Measurements from ENCODE around the gene HOXA10. TPM values are rescaled to one million over a fixed set of nuclear protein-coding genes. Genes with fewer than 3 reads are reported as not detected.

Gene HOXA10
- total RNA-seq: 22.7 and 24.8 TPM in 2 replicates

DNA sequence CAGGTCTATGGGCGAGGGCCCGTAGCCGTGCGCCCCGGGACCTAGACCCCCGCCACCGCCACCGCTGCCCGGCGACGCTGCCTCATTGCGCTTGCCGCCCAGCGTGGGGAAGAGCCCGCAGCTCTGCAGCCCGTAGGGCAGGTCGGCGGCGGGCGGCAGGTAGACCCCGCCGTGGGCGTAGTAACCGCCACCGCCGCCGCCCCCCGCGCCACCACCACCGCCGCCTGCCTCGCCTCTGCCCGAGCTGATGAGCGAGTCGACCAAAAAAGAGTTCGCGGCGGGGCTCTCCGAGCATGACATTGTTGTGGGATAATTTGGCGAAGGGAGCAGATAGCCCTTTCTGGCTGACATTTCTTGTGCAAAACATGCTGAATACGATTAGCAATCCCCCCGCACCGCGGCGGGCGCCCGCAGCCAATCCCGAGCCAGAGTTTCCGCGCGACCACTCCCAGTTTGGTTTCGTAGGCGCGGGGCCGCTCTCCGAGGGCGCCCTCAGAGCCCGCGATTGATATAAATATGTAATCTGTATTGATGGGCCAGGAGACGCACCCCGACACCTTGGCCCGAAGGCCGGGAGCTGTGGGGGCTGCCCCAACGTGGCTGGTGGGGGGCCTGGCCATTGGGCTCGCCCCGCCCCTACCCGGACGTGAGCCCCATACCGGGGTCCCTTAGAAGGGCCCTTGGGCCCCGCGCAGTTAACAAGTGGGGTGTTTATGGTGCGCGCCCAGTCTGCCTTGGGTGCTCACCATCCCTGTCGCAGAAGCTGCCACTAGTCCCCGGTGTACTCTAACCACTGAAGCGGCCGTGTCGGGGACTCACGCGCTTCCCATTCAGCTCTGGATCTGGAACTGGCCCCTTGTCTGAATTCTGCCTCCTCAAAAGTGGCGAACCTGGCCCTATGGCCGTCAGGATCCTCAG is at the start of gene HOXA10:
Gene HOXA10, minus strand, starts transcription at position 365 of the 918 bp plus-strand sequence. Its CDS starts 14 bp downstream, at position 351.

DNA sequence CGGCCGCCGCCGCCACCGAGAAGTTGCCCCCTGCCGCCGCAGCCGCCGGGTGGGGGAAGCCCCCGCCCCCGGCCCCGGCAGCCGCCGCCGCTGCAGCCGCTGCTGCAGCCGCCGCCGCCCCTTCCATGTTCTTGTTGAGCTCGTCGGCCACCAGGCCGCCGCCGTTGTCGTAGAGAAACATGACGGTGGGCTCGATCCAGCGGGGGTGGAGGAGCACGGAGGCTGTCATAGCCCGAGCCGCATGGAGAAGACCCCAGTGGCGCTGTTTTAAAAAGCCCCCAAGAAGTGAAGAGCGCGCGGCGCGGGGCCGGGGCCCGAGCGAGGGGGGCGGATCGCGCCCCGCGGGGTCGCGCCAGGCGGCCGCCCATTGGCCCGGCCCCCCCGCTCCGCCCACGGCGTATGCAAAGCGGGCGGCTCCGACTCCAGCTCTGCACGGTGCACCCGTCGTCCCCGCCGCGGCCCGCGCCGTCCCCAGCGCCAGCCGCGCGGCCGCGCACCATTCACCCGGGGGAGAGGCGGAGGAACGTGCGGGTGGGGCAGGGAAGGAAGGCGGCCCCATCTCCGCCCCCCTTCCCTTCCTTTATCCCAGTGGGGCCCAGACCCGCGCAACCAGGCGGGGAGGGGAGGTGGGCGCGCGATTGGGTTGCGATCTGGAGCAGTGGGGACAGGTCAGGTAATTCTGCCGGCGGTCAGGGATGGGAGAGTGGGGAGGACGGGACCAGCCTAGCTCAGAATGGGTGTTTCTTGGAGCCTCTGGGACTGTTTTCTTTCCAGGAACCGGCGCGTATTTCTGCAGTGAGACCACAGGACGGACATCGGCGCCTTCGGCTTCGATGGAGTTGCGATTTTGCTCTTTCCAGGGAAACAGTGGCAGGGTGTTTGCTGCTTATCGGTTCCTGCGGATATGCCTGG is 26.0 kb upstream of the HOXA10 start, which contains the start of gene HOXA13:
Gene HOXA13, minus strand, starts transcription at position 243 of the 912 bp plus-strand sequence. Its CDS starts 14 bp downstream, at position 229.

DNA sequence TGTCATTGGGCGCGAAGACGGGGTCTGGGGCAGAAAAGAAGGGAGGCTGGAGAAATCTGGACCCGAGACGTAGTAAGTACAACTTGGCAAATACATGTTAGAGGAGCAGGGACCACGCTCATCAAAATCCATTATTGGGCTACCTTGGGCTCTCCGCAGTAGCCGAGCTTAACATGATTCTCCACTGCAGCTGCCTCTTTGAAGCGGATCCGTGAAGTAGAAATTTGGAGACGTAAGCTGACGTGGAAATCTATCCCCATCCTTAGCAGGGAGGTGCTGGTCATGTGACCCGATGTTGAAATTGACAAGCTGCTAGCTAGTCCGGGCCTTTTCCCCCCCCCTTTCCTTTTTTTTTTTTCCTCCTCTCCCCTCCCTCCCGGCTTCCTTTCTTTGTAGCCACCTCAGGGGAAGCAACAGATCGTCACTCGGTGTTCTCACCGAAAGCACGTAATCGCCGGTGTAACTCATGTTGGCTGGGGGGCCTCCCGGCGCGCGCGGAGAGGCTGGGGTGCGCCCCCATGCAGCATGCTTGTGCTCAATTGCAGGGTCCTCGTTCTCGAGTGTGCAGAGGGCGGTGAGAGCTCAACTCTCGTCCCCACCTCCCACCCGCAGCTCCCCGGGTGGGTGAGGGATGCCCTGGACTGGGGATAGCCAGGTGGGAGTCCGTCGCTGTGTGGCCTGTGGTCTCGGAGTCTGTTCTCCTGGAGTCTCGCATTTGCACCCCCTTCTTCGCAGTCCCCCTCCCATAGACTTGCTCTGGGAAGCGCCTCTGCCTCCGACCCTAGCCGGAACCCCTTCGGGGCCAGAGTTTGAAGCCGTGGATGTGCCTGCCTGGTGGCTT is 11.1 kb upstream of the HOXA10 start, which contains the start of gene HOXA11:
Gene HOXA11, minus strand, starts transcription at position 220 of the 841 bp plus-strand sequence. Its CDS starts 88 bp downstream, at position 132.

GRCh38 chr7:27165089-27165995 is 8.8 kb downstream of the HOXA10 start, which contains the start of gene HOXA9:
HOXA9 (minus strand) TSS chr7:27165537; CDS start chr7:27165457, 80 bp downstream.

GRCh38 chr7:27156508-27156898 is 17.6 kb downstream of the HOXA10 start, which contains the start of gene HOXA7:
HOXA7 (minus strand) TSS chr7:27156675; CDS start chr7:27156545, 130 bp downstream.

GRCh38 chr7:27151931-27152815 is 21.9 kb downstream of the HOXA10 start, which contains the start of gene HOXA3:
HOXA3 (minus strand) TSS chr7:27152583; CDS start chr7:27110640, 41,943 bp downstream.

DNA sequence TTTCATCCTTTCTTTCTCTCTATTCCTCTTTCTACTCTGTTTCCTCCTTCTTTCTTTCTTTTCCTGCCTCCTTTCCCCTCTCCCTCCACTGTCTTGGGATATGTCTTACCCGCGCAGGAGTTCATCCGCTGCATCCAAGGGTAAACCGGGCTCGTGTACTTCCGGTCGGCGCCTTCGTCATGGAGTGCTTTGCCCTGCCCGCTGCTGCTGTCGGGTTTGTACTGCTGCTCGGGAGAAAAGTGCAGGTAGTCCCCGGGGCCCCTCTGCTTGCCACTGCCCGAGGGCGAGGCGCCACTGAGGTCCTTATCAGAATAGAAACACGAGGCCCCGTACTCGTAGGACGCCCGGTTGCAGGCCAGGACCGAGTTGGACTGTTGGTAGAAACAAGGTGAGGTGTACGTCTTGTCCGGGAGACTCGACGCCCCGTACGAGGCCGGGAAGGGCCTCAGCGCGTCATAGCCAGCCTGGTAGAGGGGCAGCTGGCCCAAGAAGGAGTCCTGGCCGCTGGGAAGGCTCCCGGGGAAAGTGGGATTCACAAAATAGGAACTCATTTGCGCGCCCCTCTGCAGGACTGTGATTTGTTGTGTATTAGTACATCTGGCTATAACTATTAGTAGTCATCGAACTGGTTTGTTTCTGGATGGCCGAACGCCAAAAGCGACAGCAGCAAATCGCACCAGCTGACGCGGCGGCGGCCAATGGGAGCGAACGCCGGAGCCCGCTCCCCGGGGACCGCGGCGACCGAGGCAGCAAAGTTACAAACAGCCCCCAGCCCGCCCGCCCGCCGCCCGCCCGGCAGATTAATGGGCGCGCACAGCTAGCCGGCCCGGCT is 26.7 kb downstream of the HOXA10 start, which contains the start of gene HOXA6:
Gene HOXA6, minus strand, starts transcription at position 576 of the 832 bp plus-strand sequence. Its CDS starts 25 bp downstream, at position 551.

DNA sequence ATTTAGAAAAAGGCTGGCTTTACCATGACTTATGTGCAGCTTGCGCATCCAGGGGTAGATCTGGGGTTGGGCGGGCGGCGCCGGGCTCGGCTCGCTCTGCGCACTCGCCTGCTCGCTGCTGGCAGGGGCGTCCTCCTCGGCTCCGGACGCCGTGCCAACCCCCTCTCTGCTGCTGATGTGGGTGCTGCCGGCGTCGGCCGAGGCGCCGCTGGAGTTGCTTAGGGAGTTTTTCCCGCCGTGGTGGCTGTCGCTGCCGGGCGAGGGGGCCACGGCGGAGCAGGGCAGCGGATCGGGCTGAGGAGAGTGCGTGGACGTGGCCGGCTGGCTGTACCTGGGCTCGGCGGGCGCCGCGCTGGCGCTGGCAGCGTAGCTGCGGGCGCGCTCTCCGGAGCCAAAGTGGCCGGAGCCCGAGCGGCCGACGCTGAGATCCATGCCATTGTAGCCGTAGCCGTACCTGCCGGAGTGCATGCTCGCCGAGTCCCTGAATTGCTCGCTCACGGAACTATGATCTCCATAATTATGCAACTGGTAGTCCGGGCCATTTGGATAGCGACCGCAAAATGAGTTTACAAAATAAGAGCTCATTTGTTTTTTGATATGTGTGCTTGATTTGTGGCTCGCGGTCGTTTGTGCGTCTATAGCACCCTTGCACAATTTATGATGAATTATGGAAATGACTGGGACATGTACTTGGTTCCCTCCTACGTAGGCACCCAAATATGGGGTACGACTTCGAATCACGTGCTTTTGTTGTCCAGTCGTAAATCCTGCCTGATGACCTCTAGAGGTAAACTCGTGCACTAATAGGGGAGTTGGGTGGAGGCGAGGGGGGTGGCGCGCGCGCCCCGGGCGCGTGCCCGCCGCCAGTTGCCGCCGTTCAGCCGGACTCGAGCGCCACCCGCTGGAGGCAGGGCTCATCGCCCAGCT is 30.8 kb downstream of the HOXA10 start, which contains the start of gene HOXA5:
Gene HOXA5, minus strand, starts transcription at position 659 of the 927 bp plus-strand sequence. Its CDS starts 74 bp downstream, at position 585.

GRCh38 chr7:27130540-27131389 is 43.4 kb downstream of the HOXA10 start, which contains the start of gene HOXA4:
HOXA4 (minus strand) TSS chr7:27130757; CDS start chr7:27130733, 24 bp downstream.

Other genes with a start within 250 kb of the HOXA10 start
- 1.7 and 2.1 TPM in 2 replicates for gene HOXA1, start 78.3 kb downstream of the HOXA10 start, total RNA-seq
- gene HOXA2, start 71.6 kb downstream of the HOXA10 start, total RNA-seq: 0.53 TPM in 1 of 2 replicates, not detected in the other
- 0.89 TPM in 1 of 2 replicates, not detected in the other for gene HOXA4, start 43.6 kb downstream of the HOXA10 start, total RNA-seq
- 1.7 and 6.2 TPM in 2 replicates for gene HOXA5, start 30.6 kb downstream of the HOXA10 start, total RNA-seq
- gene HOXA6, start 26.5 kb downstream of the HOXA10 start, total RNA-seq: 3.2 TPM in 1 of 2 replicates, not detected in the other
- gene HOXA3, start 21.7 kb downstream of the HOXA10 start, total RNA-seq: 0.18 TPM in 1 of 2 replicates, not detected in the other
- gene HOXA7, start 17.6 kb downstream of the HOXA10 start, total RNA-seq: 2.6 and 4.8 TPM in 2 replicates
- 17.9 and 23.2 TPM in 2 replicates for gene HOXA9, start 8.8 kb downstream of the HOXA10 start, total RNA-seq
- 28.4 and 32.6 TPM in 2 replicates for gene HOXA11, start 10.9 kb upstream of the HOXA10 start, total RNA-seq
- gene HOXA13, start 25.8 kb upstream of the HOXA10 start, total RNA-seq: 11.0 and 18.8 TPM in 2 replicates
- gene EVX1, start 68.5 kb upstream of the HOXA10 start, total RNA-seq: 0.86 TPM in 1 of 2 replicates, not detected in the other